GM18517 (cell line): ENCODE measurements around the gene TYMP.

Source experiments
- ATAC-seq: cut with Tn5 transposase; IDR thresholded peaks from one replicate; pipeline ENCODE4 v1.9.1; 2021; ENCODE audit warnings: mild to moderate bottlenecking, moderate library complexity; ENCODE audit not compliant: unreplicated experiment

Gene TYMP

GRCh38 chr22:50485221-50486131 lies 44.3 kb downstream of the TYMP start:
- ATAC-seq: no peak

GRCh38 chr22:50483977-50484853 lies 45.6 kb downstream of the TYMP start:
- ATAC-seq: no peak

- ATAC-seq: no peak
These were observed 46.3 kb downstream of the TYMP start for GRCh38 chr22:50483556-50483955.

- no peak for ATAC-seq
These were observed 46.7 kb downstream of the TYMP start for GRCh38 chr22:50483106-50483505.

GRCh38 chr22:50482107-50483074 lies 47.4 kb downstream of the TYMP start:
- ATAC-seq: no peak

- ATAC-seq: no peak
These were observed 48.2 kb downstream of the TYMP start, which contains the start of gene ADM2 for GRCh38 chr22:50481440-50482106. ADM2 (plus strand) TSS chr22:50481543; CDS start chr22:50481848, 305 bp downstream.

- ATAC-seq: no peak
These were observed 48.8 kb downstream of the TYMP start for GRCh38 chr22:50481045-50481439.

- ATAC-seq: no peak
These were observed 50.1 kb downstream of the TYMP start for GRCh38 chr22:50479721-50480120.

- ATAC-seq: no peak
These were observed 51.9 kb downstream of the TYMP start for GRCh38 chr22:50477923-50478322.

GRCh38 chr22:50476868-50477267 lies 52.9 kb downstream of the TYMP start:
- no peak for ATAC-seq
